Neural progenitor cell (in vitro differentiated cells): ENCODE data around the gene CREBRF. TPM values are rescaled to one million over a fixed set of nuclear protein-coding genes. Genes with fewer than 3 reads are reported as not detected.

Source experiments
- DNase-seq: peaks from one replicate; pipeline ENCODE4 v3.0.0-alpha.2; 2016; ENCODE audit warnings: low spot score
- H2AFZ ChIP-seq: fragments of 200-600 bp; sonication (generic); replicated peaks from 2 replicates; pipeline ENCODE4 v1.6.1; 2016; ENCODE audit warnings: antibody characterized with exemption
- H3F3A ChIP-seq: fragments of 200-600 bp; sonication (generic); 2 replicates; pipeline ENCODE4 v1.6.1; 2016; ENCODE audit warnings: antibody characterized with exemption, low read depth
- H3K27ac ChIP-seq: fragments of 200-600 bp; sonication (generic); 2 replicates; pipeline ENCODE4 v1.5.1; 2016; ENCODE audit warnings: mild to moderate bottlenecking
- H3K27me3 ChIP-seq: fragments of 200-600 bp; sonication (generic); 2 replicates; pipeline ENCODE4 v1.6.1; 2016; ENCODE audit warnings: mild to moderate bottlenecking, moderate library complexity
- H3K36me3 ChIP-seq: fragments of 200-600 bp; sonication (generic); 2 replicates; pipeline ENCODE4 v1.5.1; 2016
- H3K4me1 ChIP-seq: fragments of 200-600 bp; sonication (generic); 2 replicates; pipeline ENCODE4 v1.6.1; 2016; ENCODE audit warnings: mixed run types
- H3K4me2 ChIP-seq: fragments of 200-600 bp; sonication (generic); 2 replicates; pipeline ENCODE4 v1.6.1; 2016
- H3K4me3 ChIP-seq: fragments of 200-600 bp; sonication (generic); 2 replicates; pipeline ENCODE4 v1.5.1; 2016
- H3K79me2 ChIP-seq: fragments of 200-600 bp; sonication (generic); 2 replicates; pipeline ENCODE4 v1.6.1; 2016; ENCODE audit warnings: low read depth
- H3K9ac ChIP-seq: fragments of 200-600 bp; sonication (generic); 2 replicates; pipeline ENCODE4 v1.6.1; 2016
- H3K9me3 ChIP-seq: fragments of 200-600 bp; sonication (generic); 2 replicates; pipeline ENCODE4 v1.5.1; 2016; ENCODE audit warnings: low read depth
- H4K20me1 ChIP-seq: fragments of 200-600 bp; sonication (generic); 2 replicates; pipeline ENCODE4 v1.6.1; 2016; ENCODE audit warnings: low read depth
- H3K27ac Mint-ChIP-seq: 3 replicates; pipeline ENCODE4 v1.8.0; 2021; ENCODE audit warnings: mixed read lengths
- H3K27me3 Mint-ChIP-seq: 2 replicates; pipeline ENCODE4 v1.8.0; 2022; ENCODE audit warnings: low read depth, mild to moderate bottlenecking, inconsistent platforms, moderate library complexity, mixed read lengths; ENCODE audit not compliant: insufficient read depth
- H3K36me3 Mint-ChIP-seq: 3 replicates; pipeline ENCODE4 v1.8.0; 2021; ENCODE audit warnings: mixed read lengths
- H3K4me1 Mint-ChIP-seq: 3 replicates; pipeline ENCODE4 v1.8.0; 2021; ENCODE audit warnings: mixed read lengths
- H3K4me3 Mint-ChIP-seq: 3 replicates; pipeline ENCODE4 v1.8.0; 2021; ENCODE audit warnings: mild to moderate bottlenecking, moderate library complexity, mixed read lengths
- H3K9me3 Mint-ChIP-seq: 3 replicates; pipeline ENCODE4 v1.8.0; 2020; ENCODE audit warnings: mixed read lengths
- CTCF ChIP-seq: fragments of 200-600 bp; sonication (generic); IDR thresholded peaks from 2 replicates; pipeline ENCODE4 v1.5.1; 2017; ENCODE audit warnings: antibody characterized with exemption, mild to moderate bottlenecking
- EZH2 ChIP-seq: fragments of 200-600 bp; sonication (generic); IDR thresholded peaks from 2 replicates; pipeline ENCODE4 v1.6.1; 2017; ENCODE audit warnings: antibody characterized with exemption, mild to moderate bottlenecking, moderate library complexity
- EZH2phosphoT487 ChIP-seq: fragments of 200-600 bp; sonication (generic); IDR thresholded peaks from 2 replicates; pipeline ENCODE4 v1.6.1; 2017; ENCODE audit warnings: antibody characterized with exemption
- small RNA-seq: library from RNA; depleted of rRNA; stranded (forward); fragments of <200 nt; gene quantifications from one replicate; pipeline ENCODE3, GENCODE V24; 2015
- total RNA-seq: library from RNA; depleted of rRNA; stranded (reverse); fragments of >200 nt; gene quantifications from 2 replicates; pipeline ENCODE4 v1.2.3, GENCODE V29; 2015; ENCODE audit warnings: low replicate concordance

Gene CREBRF
- total RNA-seq, 1 donor from 2014 or later = 14.3 TPM

- H3K4me1 ChIP-seq = peaks cover 5% of the 10 kb centered on the region
- Mint-ChIP-seq H3K27me3 (peaks cover 7% of the 10 kb centered on the region), H3K27ac (no peak overlapping the region), H3K9me3 (no peaks in the 10 kb centered on the region), H3K4me1 (peaks cover 7% of the 10 kb centered on the region), H3K4me3 (no peak overlapping the region), H3K36me3 (no peaks in the 10 kb centered on the region)
- H3K36me3 ChIP-seq = no peaks in the 10 kb centered on the region
- H3F3A ChIP-seq = no peaks in the 10 kb centered on the region
- H3K9ac ChIP-seq = no peak overlapping the region
- H3K4me2 ChIP-seq = no peak overlapping the region
- no peaks in the 10 kb centered on the region for H3K9me3 ChIP-seq
- no peak overlapping the region for H2AFZ ChIP-seq
- H4K20me1 ChIP-seq = no peaks in the 10 kb centered on the region
- no peak for TF ChIP-seq EZH2phosphoT487
- TF ChIP-seq EZH2 = no peak
- no peak for TF ChIP-seq CTCF
- no peaks in the 10 kb centered on the region for H3K79me2 ChIP-seq
- no peak overlapping the region for H3K27ac ChIP-seq
- no peak overlapping the region for H3K4me3 ChIP-seq
- no peaks in the 10 kb centered on the region for H3K27me3 ChIP-seq
- DNase-seq = no peak
Measured at GRCh38 chr5:173180331-173180730, 124.2 kb downstream of the CREBRF start.

- Histone ChIP-seq H3K4me2 (no peak overlapping the region), H3K4me1 (no peaks in the 10 kb centered on the region), H3K9ac (no peak overlapping the region), H3F3A (no peaks in the 10 kb centered on the region), H3K27ac (no peak overlapping the region), H3K79me2 (no peaks in the 10 kb centered on the region), H4K20me1 (no peaks in the 10 kb centered on the region), H2AFZ (no peak overlapping the region), H3K9me3 (no peaks in the 10 kb centered on the region), H3K27me3 (no peaks in the 10 kb centered on the region), H3K4me3 (no peak overlapping the region), H3K36me3 (no peaks in the 10 kb centered on the region)
- H3K9me3 Mint-ChIP-seq = no peaks in the 10 kb centered on the region
- no peak overlapping the region for H3K27ac Mint-ChIP-seq
- TF ChIP-seq EZH2 (no peak), CTCF (peak; percentile 24)
- H3K4me1 Mint-ChIP-seq = no peaks in the 10 kb centered on the region
- H3K36me3 Mint-ChIP-seq = no peaks in the 10 kb centered on the region
- H3K4me3 Mint-ChIP-seq = no peak overlapping the region
- peak; percentile 24 for DNase-seq
- peaks cover 7% of the 10 kb centered on the region for H3K27me3 Mint-ChIP-seq
Measured at GRCh38 chr5:173187054-173187743, 131.0 kb downstream of the CREBRF start.

GRCh38 chr5:173188280-173188679 is 132.1 kb downstream of the CREBRF start:
- Histone ChIP-seq H3F3A (no peaks in the 10 kb centered on the region), H3K36me3 (no peaks in the 10 kb centered on the region), H3K4me2 (no peak overlapping the region), H3K27ac (no peak overlapping the region), H3K4me1 (no peaks in the 10 kb centered on the region), H3K27me3 (no peaks in the 10 kb centered on the region), H3K79me2 (no peaks in the 10 kb centered on the region), H3K9me3 (no peaks in the 10 kb centered on the region), H2AFZ (no peak overlapping the region), H3K4me3 (no peak overlapping the region), H3K9ac (no peak overlapping the region), H4K20me1 (no peaks in the 10 kb centered on the region)
- no peak overlapping the region for H3K4me3 Mint-ChIP-seq
- H3K27ac Mint-ChIP-seq = no peak overlapping the region
- H3K36me3 Mint-ChIP-seq = no peaks in the 10 kb centered on the region
- peaks cover 2% of the 10 kb centered on the region for H3K9me3 Mint-ChIP-seq
- peaks cover 11% of the 10 kb centered on the region for H3K27me3 Mint-ChIP-seq
- H3K4me1 Mint-ChIP-seq = no peaks in the 10 kb centered on the region
- TF ChIP-seq EZH2phosphoT487 (no peak), CTCF (no peak), EZH2 (no peak)
- no peak for DNase-seq

Small RNA genes within 50 kb of the gene (small RNA-seq; reads per million reads assigned to genes)
- not detected for gene RF00019
- 12.9 reads per million, percentile 96 among the genes with 10 or more reads in this experiment for gene SNORA74B

Other genes with a start within 250 kb of the CREBRF start
- gene ERGIC1, start 222.1 kb upstream of the CREBRF start, total RNA-seq = 28.7 and 50.8 TPM in 2 replicates
- 55.7 and 99.3 TPM in 2 replicates for gene RPL26L1, start 96.9 kb upstream of the CREBRF start, total RNA-seq
- gene ATP6V0E1, start 72.6 kb upstream of the CREBRF start, total RNA-seq = 43.7 and 72.4 TPM in 2 replicates
- 10.6 and 15.0 TPM in 2 replicates for gene BNIP1, start 88.2 kb downstream of the CREBRF start, total RNA-seq
- not detected in 2 replicates for gene NKX2-5, start 178.9 kb downstream of the CREBRF start, total RNA-seq